Liver (tissue), 9 donors: ENCODE measurements around the gene SERPINB4. TPM values are rescaled to one million over a fixed set of nuclear protein-coding genes. Genes with fewer than 3 reads are reported as not detected.

Source experiments
- DNase-seq: peaks from one replicate; pipeline ENCODE4 v3.0.0-alpha.2; 2017; ENCODE audit warnings: low spot score
- H3K27ac ChIP-seq, 2 donors: one replicate each; pipeline ENCODE4 v1.7.0; 2013; ENCODE audit warnings: inconsistent platforms in 2 of 2, low read length in 2 of 2, control low read depth in 1 of 2, low read depth in 1 of 2, mild to moderate bottlenecking in 1 of 2
- H3K27me3 ChIP-seq, 4 donors: one replicate each; pipeline versions ENCODE4 v1.6.1 to v1.7.0; 2013; ENCODE audit warnings: low read length in 3 of 4, inconsistent platforms in 1 of 4, mild to moderate bottlenecking in 1 of 4, moderate library complexity in 1 of 4; ENCODE audit not compliant: control insufficient read depth in 4 of 4, insufficient read depth in 4 of 4
- H3K36me3 ChIP-seq, 4 donors: one replicate each; pipeline versions ENCODE4 v1.6.1 to v1.7.0; 2013; ENCODE audit warnings: low read length in 3 of 4, mild to moderate bottlenecking in 3 of 4, low read depth in 1 of 4, moderate library complexity in 1 of 4; ENCODE audit not compliant: control insufficient read depth in 4 of 4, insufficient read depth in 3 of 4
- H3K4me1 ChIP-seq, 4 donors: one replicate each; pipeline versions ENCODE4 v1.6.1 to v1.7.0; 2013; ENCODE audit warnings: low read length in 3 of 4, mild to moderate bottlenecking in 3 of 4, moderate library complexity in 1 of 4; ENCODE audit not compliant: control insufficient read depth in 4 of 4, insufficient read depth in 4 of 4
- H3K4me3 ChIP-seq, 3 donors: one replicate each; pipeline versions ENCODE4 v1.6.1 to v1.7.0; 2013; ENCODE audit warnings: low read length in 3 of 3, control low read depth in 1 of 3, low read depth in 1 of 3, mild to moderate bottlenecking in 1 of 3
- H3K9ac ChIP-seq, 2 donors: one replicate each; pipeline ENCODE4 v1.7.0; 2013; ENCODE audit warnings: low read length in 2 of 2, mild to moderate bottlenecking in 2 of 2, moderate library complexity in 2 of 2, control low read depth in 1 of 2, low read depth in 1 of 2
- H3K9me3 ChIP-seq, 4 donors: one replicate each; pipeline versions ENCODE4 v1.6.1 to v1.7.0; 2013; ENCODE audit warnings: low read length in 3 of 4; ENCODE audit not compliant: control insufficient read depth in 4 of 4
- ATF3 ChIP-seq: IDR thresholded peaks from 2 replicates; pipeline ENCODE4 v1.6.1; 2016; ENCODE audit warnings: antibody characterized with exemption
- FOXA1 ChIP-seq: IDR thresholded peaks from 2 replicates; pipeline ENCODE4 v1.6.1; 2016; ENCODE audit warnings: antibody characterized with exemption
- FOXA2 ChIP-seq: IDR thresholded peaks from 2 replicates; pipeline ENCODE4 v1.6.1; 2016; ENCODE audit warnings: antibody characterized with exemption
- GABPA ChIP-seq, 2 donors: IDR thresholded peaks in 1 of 2; conservative IDR thresholded peaks in 1 of 2; 2 replicates each; pipeline ENCODE4 v1.6.1; 2016; ENCODE audit warnings: antibody characterized with exemption in 2 of 2, mild to moderate bottlenecking in 1 of 2, moderate library complexity in 1 of 2
- HNF4G ChIP-seq: IDR thresholded peaks from 2 replicates; pipeline ENCODE4 v1.6.1; 2016; ENCODE audit warnings: antibody characterized with exemption
- JUND ChIP-seq, 2 donors: IDR thresholded peaks; 2 replicates each; pipeline ENCODE4 v1.6.1; 2016; ENCODE audit warnings: antibody characterized with exemption in 2 of 2
- NR2F2 ChIP-seq: IDR thresholded peaks from 2 replicates; pipeline ENCODE4 v1.6.1; 2016; ENCODE audit warnings: antibody characterized with exemption
- RAD21 ChIP-seq, 2 donors: IDR thresholded peaks; 2 replicates each; pipeline ENCODE4 v1.6.1; 2016; ENCODE audit warnings: antibody characterized with exemption in 2 of 2, mild to moderate bottlenecking in 2 of 2
- REST ChIP-seq: IDR thresholded peaks from 2 replicates; pipeline ENCODE4 v1.6.1; 2016; ENCODE audit warnings: antibody characterized with exemption, mild to moderate bottlenecking
- RXRA ChIP-seq, 2 donors: IDR thresholded peaks; 2 replicates each; pipeline ENCODE4 v1.6.1; 2017 to 2018; ENCODE audit warnings: antibody characterized with exemption in 2 of 2, mild to moderate bottlenecking in 1 of 2
- SP1 ChIP-seq: IDR thresholded peaks from 2 replicates; pipeline ENCODE4 v1.6.1; 2018; ENCODE audit warnings: antibody characterized with exemption, mild to moderate bottlenecking
- TAF1 ChIP-seq: conservative IDR thresholded peaks from 2 replicates; pipeline ENCODE4 v1.6.1; 2016; ENCODE audit warnings: antibody characterized with exemption, mild to moderate bottlenecking
- YY1 ChIP-seq: IDR thresholded peaks from 2 replicates; pipeline ENCODE4 v1.6.1; 2016; ENCODE audit warnings: antibody characterized with exemption, mild to moderate bottlenecking
- ZBTB33 ChIP-seq: IDR thresholded peaks from 2 replicates; pipeline ENCODE4 v1.6.1; 2016; ENCODE audit warnings: antibody characterized with exemption
- WGBS: extraction: QIAGEN DNeasy Blood & Tissue Kit; methylation state at CpG from one replicate; pipeline ENCODE4 v1.1.7; 2013; 5-methylcytosine and 5-hydroxymethylcytosine counted together
- polyA plus RNA-seq, 2 donors: library from polyadenylated mRNA; stranded (reverse) in 1 of 2; unstranded in 1 of 2; fragments of 200-250 nt in 1 of 2; fragments of >200 nt in 1 of 2; fragmentation: Nextera tagmentation in 1 of 2; extraction: Ambion mirVana in 1 of 2; gene quantifications; one replicate each; pipeline versions ENCODE4 v1.2.1 to v1.2.3, GENCODE V29; 2013 to 2015
- total RNA-seq, 2 donors: library from RNA; depleted of rRNA; stranded (reverse); fragments of >200 nt; gene quantifications; one replicate each; pipeline ENCODE4 v1.2.3, GENCODE V29; 2014
- TF ChIP-seq, protein P1 (sequence below): IDR thresholded peaks from 2 replicates; pipeline ENCODE4 v1.6.1; 2016; ENCODE audit warnings: antibody characterized with exemption
- donor health status: healthy.
- donor health status: healthy.
- donor health status: healthy.
- donor health status: healthy.
- donor health status: healthy.

Gene SERPINB4
- total and polyA plus RNA-seq, 4 donors: not detected

- Histone ChIP-seq H3K9me3 (no peaks in the 10 kb centered on the region), H3K4me3 (no peak overlapping the region), H3K27ac (no peak overlapping the region), H3K4me1 (no peaks in the 10 kb centered on the region), H3K27me3 (peaks cover 0 to 4% (median 0%) of the 10 kb centered on the region in 4 donors), H3K36me3 (no peaks in the 10 kb centered on the region), H3K9ac (no peak overlapping the region)
- WGBS: 35% methylated on average over 1 of the region's 1 CpG
- no peak for DNase-seq
- TF ChIP-seq, protein P1, sequence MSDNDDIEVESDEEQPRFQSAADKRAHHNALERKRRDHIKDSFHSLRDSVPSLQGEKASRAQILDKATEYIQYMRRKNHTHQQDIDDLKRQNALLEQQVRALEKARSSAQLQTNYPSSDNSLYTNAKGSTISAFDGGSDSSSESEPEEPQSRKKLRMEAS: no peak
- no peak for TF ChIP-seq FOXA1
- no peak for TF ChIP-seq YY1
- TF ChIP-seq REST: no peak
- TF ChIP-seq HNF4G: no peak
- no peak for TF ChIP-seq SP1
- no peak for TF ChIP-seq TAF1
- no peak for TF ChIP-seq JUND (IDR thresholded peaks at IDR 0.05)
These were observed 40.3 kb downstream of the SERPINB4 start for GRCh38 chr18:63603772-63604171.

- no peak for DNase-seq
- no peak for TF ChIP-seq ATF3
- no peak for TF ChIP-seq RAD21 (IDR thresholded peaks at IDR 0.05)
- TF ChIP-seq RXRA (IDR thresholded peaks at IDR 0.05): no peak
- no peak for TF ChIP-seq NR2F2
- TF ChIP-seq YY1: no peak
- TF ChIP-seq REST: no peak
- TF ChIP-seq JUND (IDR thresholded peaks at IDR 0.05): no peak
- no peak for TF ChIP-seq FOXA1
- TF ChIP-seq GABPA (IDR thresholded peaks at IDR 0.05 in 1 of 2, conservative IDR thresholded peaks at IDR 0.05 in 1 of 2): no peak
- TF ChIP-seq FOXA2: no peak
- no peak for TF ChIP-seq ZBTB33
- Histone ChIP-seq H3K36me3 (no peaks in the 10 kb centered on the region), H3K4me1 (no peaks in the 10 kb centered on the region), H3K4me3 (no peak overlapping the region), H3K27ac (no peak overlapping the region), H3K9me3 (no peaks in the 10 kb centered on the region), H3K27me3 (peaks cover 0 to 4% (median 0%) of the 10 kb centered on the region in 4 donors), H3K9ac (no peak overlapping the region)
- 38% methylated on average over 1 of the region's 1 CpG for WGBS
These were observed 40.7 kb downstream of the SERPINB4 start for GRCh38 chr18:63603355-63603754.
